Activated naive CD8-positive, alpha-beta T cell treated with anti-CD3 and anti-CD28 coated beads, Interleukin-2, amount 10 ng/mL, durations not matched to agents 7 days and 5 days (primary cell): Measurements from ENCODE around the gene EPS8. TPM values are rescaled to one million over a fixed set of nuclear protein-coding genes. Genes with fewer than 3 reads are reported as not detected.

Experiments used
- ATAC-seq: fragments of 150-1000 bp; cut with Tn5 transposase; one replicate; pipeline ENCODE4 v1.10.0; 2021; ENCODE audit warnings: low read depth, moderate library complexity
- POLR2A ChIA-PET: fragments of 350-600 bp; sonication (Branson Sonifier 250); formaldehyde crosslinking; loops from one replicate; lab custom pipeline; 2021; ENCODE audit warnings: antibody characterized with exemption; lab: Charles Lee
- DNase-seq: peaks from one replicate; pipeline ENCODE4 v3.0.0; 2021
- H3K27ac Mint-ChIP-seq: one replicate; pipeline ENCODE4 v1.8.0; 2022; ENCODE audit warnings: mild to moderate bottlenecking, mixed read lengths
- H3K27me3 Mint-ChIP-seq: one replicate; pipeline ENCODE4 v1.8.0; 2022; ENCODE audit warnings: mild to moderate bottlenecking, moderate library complexity, mixed read lengths
- H3K36me3 Mint-ChIP-seq: one replicate; pipeline ENCODE4 v1.8.0; 2021; ENCODE audit warnings: mild to moderate bottlenecking, mixed read lengths
- H3K4me1 Mint-ChIP-seq: one replicate; pipeline ENCODE4 v1.8.0; 2021; ENCODE audit warnings: mixed read lengths
- H3K4me3 Mint-ChIP-seq: one replicate; pipeline ENCODE4 v1.8.0; 2022; ENCODE audit warnings: mild to moderate bottlenecking, moderate library complexity, mixed read lengths
- H3K9me3 Mint-ChIP-seq: one replicate; pipeline ENCODE4 v1.8.0; 2021; ENCODE audit warnings: mixed read lengths
- total RNA-seq, 2 experiments: library from RNA; stranded (reverse); gene quantifications; one replicate each; pipeline ENCODE4 v1.2.3, GENCODE V29; 2021

EPS8 gene
- total RNA-seq, 2 experiments from 2014 or later: 1.6 to 3.4 TPM

GRCh38 chr12:15787778-15788177 lies 1.4 kb downstream of the EPS8 start:
- H3K27ac Mint-ChIP-seq: no peak overlapping the region
- H3K4me1 Mint-ChIP-seq: peaks cover 12% of the 10 kb centered on the region
- peak overlapping the region; percentile 93 for H3K4me3 Mint-ChIP-seq
- no peaks in the 10 kb centered on the region for H3K36me3 Mint-ChIP-seq
- POLR2A ChIA-PET: no interaction called here
- ATAC-seq: no peak
- H3K27me3 Mint-ChIP-seq: peaks cover 50% of the 10 kb centered on the region
- H3K9me3 Mint-ChIP-seq: no peaks in the 10 kb centered on the region
- no peak for DNase-seq

DNA sequence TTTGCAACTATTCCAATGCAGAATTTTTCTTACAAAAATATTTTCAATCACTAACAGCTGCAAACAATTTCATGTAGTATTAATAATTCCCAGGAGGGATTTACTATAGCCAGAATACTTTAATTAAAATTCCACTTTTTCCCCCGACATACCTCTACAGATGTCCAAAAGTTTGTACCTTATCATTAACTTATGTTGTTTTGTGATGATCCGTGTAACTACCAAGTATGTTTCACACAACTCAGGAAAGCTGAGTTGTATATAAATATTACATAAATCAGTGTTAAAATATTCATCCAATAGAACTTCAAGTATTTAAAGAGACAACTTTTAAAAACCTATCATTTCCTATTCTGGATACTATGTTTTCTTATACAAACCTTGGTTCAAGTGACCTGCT lies 2.4 kb downstream of the EPS8 start:
- peaks cover 12% of the 10 kb centered on the region for H3K4me1 Mint-ChIP-seq
- peaks cover 43% of the 10 kb centered on the region for H3K27me3 Mint-ChIP-seq
- no peaks in the 10 kb centered on the region for H3K36me3 Mint-ChIP-seq
- H3K9me3 Mint-ChIP-seq: no peaks in the 10 kb centered on the region
- DNase-seq (no peak), ATAC-seq (no peak)
- H3K27ac Mint-ChIP-seq: no peak overlapping the region
- no peak overlapping the region for H3K4me3 Mint-ChIP-seq
- POLR2A ChIA-PET: no interaction called here

DNA sequence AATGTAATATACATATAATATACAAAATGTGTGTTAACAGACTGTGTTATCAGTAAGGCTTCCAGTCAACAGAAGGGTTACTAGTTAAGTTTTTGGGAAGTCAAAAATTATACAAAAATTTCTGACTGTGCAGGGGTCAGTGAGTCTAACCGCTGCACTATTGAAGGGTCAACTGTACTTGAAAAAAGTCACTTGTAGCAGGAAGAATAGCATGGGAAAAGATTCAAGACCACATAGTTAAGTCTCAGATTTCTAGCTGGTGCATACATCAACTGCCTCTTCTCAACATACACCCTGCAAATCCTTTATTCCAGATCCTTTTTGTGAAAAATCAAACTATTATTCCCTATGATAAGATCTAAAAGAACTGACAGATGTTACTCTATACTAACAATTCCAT lies 5.9 kb downstream of the EPS8 start:
- POLR2A ChIA-PET: no interaction called here
- Mint-ChIP-seq H3K9me3 (no peaks in the 10 kb centered on the region), H3K4me3 (no peak overlapping the region), H3K36me3 (no peaks in the 10 kb centered on the region), H3K27me3 (peaks cover 31% of the 10 kb centered on the region), H3K27ac (no peak overlapping the region), H3K4me1 (peaks cover 4% of the 10 kb centered on the region)
- no peak for DNase-seq
- ATAC-seq: no peak

DNA sequence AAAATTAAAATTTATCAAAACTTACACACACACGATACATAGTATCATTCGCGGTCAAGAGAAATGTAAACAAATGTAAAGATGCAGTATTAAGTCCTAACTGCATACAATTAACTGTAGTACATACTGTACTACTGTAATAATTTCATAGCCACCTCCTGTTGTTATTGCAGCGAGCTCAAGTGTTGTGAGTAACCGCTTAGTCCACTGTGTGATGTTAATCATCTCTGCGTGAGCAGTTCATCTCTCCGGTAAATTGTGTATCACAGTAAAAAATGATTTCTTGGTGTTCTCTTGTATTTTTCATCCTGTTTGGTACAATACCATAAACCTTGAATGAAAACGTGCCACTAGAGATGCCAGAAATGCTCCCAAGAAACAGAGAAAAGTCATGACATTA lies 6.5 kb downstream of the EPS8 start:
- Mint-ChIP-seq H3K36me3 (no peaks in the 10 kb centered on the region), H3K9me3 (no peaks in the 10 kb centered on the region), H3K27me3 (peaks cover 25% of the 10 kb centered on the region), H3K27ac (no peak overlapping the region), H3K4me3 (no peak overlapping the region), H3K4me1 (no peaks in the 10 kb centered on the region)
- DNase-seq: no peak
- POLR2A ChIA-PET: no interaction called here
- no peak for ATAC-seq

- ATAC-seq (no peak), DNase-seq (no peak)
- H3K9me3 Mint-ChIP-seq: no peaks in the 10 kb centered on the region
- POLR2A ChIA-PET: no interaction called here
- H3K4me3 Mint-ChIP-seq: no peak overlapping the region
- H3K4me1 Mint-ChIP-seq: no peaks in the 10 kb centered on the region
- H3K36me3 Mint-ChIP-seq: no peaks in the 10 kb centered on the region
- peaks cover 23% of the 10 kb centered on the region for H3K27me3 Mint-ChIP-seq
- no peak overlapping the region for H3K27ac Mint-ChIP-seq
Measured at GRCh38 chr12:15779925-15780324, 9.3 kb downstream of the EPS8 start.

GRCh38 chr12:15778126-15778525 lies 11.1 kb downstream of the EPS8 start:
- ATAC-seq (no peak), DNase-seq (no peak)
- Mint-ChIP-seq H3K36me3 (no peaks in the 10 kb centered on the region), H3K9me3 (no peaks in the 10 kb centered on the region), H3K27me3 (peaks cover 21% of the 10 kb centered on the region), H3K27ac (no peak overlapping the region), H3K4me1 (no peaks in the 10 kb centered on the region), H3K4me3 (no peak overlapping the region)
- POLR2A ChIA-PET: no interaction called here

- ATAC-seq (no peak), DNase-seq (no peak)
- Mint-ChIP-seq H3K36me3 (no peaks in the 10 kb centered on the region), H3K27me3 (peaks cover 21% of the 10 kb centered on the region), H3K4me1 (no peaks in the 10 kb centered on the region), H3K27ac (no peak overlapping the region), H3K4me3 (no peak overlapping the region), H3K9me3 (no peaks in the 10 kb centered on the region)
- POLR2A ChIA-PET: no interaction called here
Measured at GRCh38 chr12:15777355-15778012, 11.7 kb downstream of the EPS8 start.

- Mint-ChIP-seq H3K27me3 (peaks cover 21% of the 10 kb centered on the region), H3K9me3 (no peaks in the 10 kb centered on the region), H3K4me3 (no peak overlapping the region), H3K4me1 (no peaks in the 10 kb centered on the region), H3K36me3 (no peaks in the 10 kb centered on the region), H3K27ac (no peak overlapping the region)
- DNase-seq (no peak), ATAC-seq (no peak)
- POLR2A ChIA-PET: no interaction called here
Measured at GRCh38 chr12:15776532-15776931, 12.7 kb downstream of the EPS8 start.

DNA sequence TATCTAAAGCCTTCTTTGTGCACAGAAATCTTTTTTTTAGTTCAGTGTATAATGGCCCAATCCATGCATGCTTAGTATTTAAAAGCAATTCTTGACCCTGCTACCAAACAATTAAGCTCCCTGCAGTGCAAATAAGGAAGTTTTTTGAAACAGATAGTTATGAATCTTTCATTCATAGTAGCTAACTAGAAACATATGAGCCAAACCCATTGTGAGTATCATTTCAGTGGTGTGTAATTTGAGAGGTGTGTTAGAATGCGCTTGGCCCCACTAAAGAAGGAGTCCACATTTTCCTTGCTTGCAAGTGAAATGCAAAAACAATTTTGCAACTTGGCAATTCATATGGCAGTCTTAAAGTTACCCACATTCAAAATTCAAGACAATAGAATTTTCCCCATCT lies 14.4 kb downstream of the EPS8 start:
- no peaks in the 10 kb centered on the region for H3K36me3 Mint-ChIP-seq
- no peak overlapping the region for H3K4me3 Mint-ChIP-seq
- H3K27ac Mint-ChIP-seq: no peak overlapping the region
- H3K27me3 Mint-ChIP-seq: peaks cover 21% of the 10 kb centered on the region
- no peak for DNase-seq
- peaks cover 2% of the 10 kb centered on the region for H3K4me1 Mint-ChIP-seq
- ATAC-seq: no peak
- POLR2A ChIA-PET: no interaction called here
- no peaks in the 10 kb centered on the region for H3K9me3 Mint-ChIP-seq

DNA sequence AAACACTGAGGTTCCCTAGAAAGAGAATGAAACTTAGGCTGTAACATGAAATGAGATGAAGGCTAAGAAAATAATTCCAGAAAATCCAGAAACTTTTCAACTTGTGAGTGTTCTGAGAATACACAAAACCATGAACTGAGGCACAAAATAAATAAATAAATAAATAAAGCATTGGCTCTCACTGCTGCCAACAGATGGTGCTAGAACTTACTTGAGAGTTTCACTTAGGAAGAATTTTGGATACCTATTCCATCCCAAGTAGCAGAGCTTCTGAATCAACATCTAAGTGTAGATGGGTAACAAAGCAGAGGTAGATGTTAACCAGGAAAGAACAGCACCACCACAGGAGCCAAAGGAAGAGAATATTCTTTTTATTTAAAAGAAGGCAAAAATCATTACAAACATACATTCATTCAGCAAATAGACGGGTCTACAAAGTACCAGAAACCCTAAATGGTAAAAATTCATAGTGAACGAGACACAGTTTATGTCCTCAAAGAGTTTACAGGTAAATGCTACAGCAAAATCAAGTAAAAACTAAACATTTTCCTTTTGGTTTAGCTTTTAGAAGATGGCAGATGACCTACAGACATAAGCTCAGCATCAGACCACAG lies 16.7 kb downstream of the EPS8 start:
- no peaks in the 10 kb centered on the region for H3K36me3 Mint-ChIP-seq
- no peak overlapping the region for H3K4me3 Mint-ChIP-seq
- H3K9me3 Mint-ChIP-seq: no peaks in the 10 kb centered on the region
- ATAC-seq (no peak), DNase-seq (no peak)
- H3K27ac Mint-ChIP-seq: no peak overlapping the region
- POLR2A ChIA-PET: no interaction called here
- peaks cover 2% of the 10 kb centered on the region for H3K4me1 Mint-ChIP-seq
- peaks cover 26% of the 10 kb centered on the region for H3K27me3 Mint-ChIP-seq

DNA sequence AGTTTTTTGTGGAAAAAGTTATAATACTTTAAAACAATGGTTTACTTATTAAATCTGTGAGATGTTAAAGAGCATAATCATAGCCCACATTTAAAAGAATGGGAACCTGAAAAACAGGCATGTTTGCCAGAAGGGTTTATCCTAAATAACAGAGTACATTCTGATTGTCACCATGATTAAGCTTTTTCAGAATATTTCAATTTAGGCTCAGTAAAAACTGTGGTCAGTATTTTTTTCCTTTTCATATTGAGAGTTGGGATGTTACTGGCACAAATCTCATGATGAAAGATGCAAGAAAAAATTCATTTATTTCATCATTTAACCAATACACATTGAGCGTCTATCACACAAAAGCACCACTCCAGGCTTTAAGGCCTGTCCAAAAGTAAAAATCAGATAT lies 18.6 kb downstream of the EPS8 start:
- Mint-ChIP-seq H3K36me3 (no peaks in the 10 kb centered on the region), H3K27me3 (peaks cover 15% of the 10 kb centered on the region), H3K9me3 (no peaks in the 10 kb centered on the region), H3K27ac (no peak overlapping the region), H3K4me1 (peaks cover 2% of the 10 kb centered on the region), H3K4me3 (no peak overlapping the region)
- DNase-seq: no peak
- POLR2A ChIA-PET: no interaction called here
- ATAC-seq: no peak

DNA sequence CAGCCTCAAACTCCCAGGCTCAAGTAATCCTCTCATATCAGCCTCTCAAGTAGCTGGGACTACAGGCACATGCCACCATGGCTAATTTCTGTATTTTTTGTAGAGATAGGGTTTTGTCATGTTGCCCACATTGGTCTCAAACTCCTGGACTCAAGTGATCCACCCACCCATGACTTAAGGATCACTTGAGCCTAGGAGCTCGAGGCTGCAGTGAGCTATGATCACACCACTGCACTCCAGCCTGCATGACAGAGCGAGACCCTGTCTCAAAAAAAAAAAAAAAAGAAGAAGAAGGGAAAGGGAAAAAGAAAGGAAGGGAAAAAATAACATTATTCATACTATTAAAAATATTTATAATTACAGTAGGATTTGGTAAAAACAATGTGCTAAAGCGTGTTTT lies 19.2 kb downstream of the EPS8 start:
- no peak overlapping the region for H3K4me3 Mint-ChIP-seq
- peaks cover 2% of the 10 kb centered on the region for H3K4me1 Mint-ChIP-seq
- no peak overlapping the region for H3K27ac Mint-ChIP-seq
- ATAC-seq (no peak), DNase-seq (no peak)
- peaks cover 9% of the 10 kb centered on the region for H3K27me3 Mint-ChIP-seq
- H3K36me3 Mint-ChIP-seq: no peaks in the 10 kb centered on the region
- POLR2A ChIA-PET: no interaction called here
- no peaks in the 10 kb centered on the region for H3K9me3 Mint-ChIP-seq

DNA sequence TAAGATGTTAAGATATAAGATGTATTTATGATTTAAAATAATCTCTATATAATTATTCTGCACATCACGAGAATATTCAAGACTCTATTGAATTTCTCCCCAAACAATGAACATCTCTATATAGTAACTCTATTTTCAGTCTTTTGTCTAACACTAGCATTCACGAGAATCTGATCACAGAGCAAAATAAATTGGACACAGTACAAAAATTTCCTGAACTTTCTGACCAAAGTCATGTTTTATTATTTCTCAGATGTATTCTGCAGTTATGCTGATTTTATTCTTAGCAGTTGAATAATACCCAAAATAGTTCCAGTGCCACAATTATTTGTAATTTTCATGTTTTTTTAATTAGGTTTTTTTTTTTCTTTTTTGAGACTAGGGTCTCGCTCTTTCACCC lies 19.6 kb downstream of the EPS8 start:
- H3K4me3 Mint-ChIP-seq: no peak overlapping the region
- H3K9me3 Mint-ChIP-seq: no peaks in the 10 kb centered on the region
- no peak overlapping the region for H3K27ac Mint-ChIP-seq
- peaks cover 9% of the 10 kb centered on the region for H3K27me3 Mint-ChIP-seq
- POLR2A ChIA-PET: no interaction called here
- no peak for ATAC-seq
- DNase-seq: no peak
- H3K4me1 Mint-ChIP-seq: peaks cover 2% of the 10 kb centered on the region
- no peaks in the 10 kb centered on the region for H3K36me3 Mint-ChIP-seq

GRCh38 chr12:15767301-15767700 lies 21.9 kb downstream of the EPS8 start:
- H3K27ac Mint-ChIP-seq: no peak overlapping the region
- DNase-seq (no peak), ATAC-seq (no peak)
- peaks cover 2% of the 10 kb centered on the region for H3K4me1 Mint-ChIP-seq
- no peak overlapping the region for H3K4me3 Mint-ChIP-seq
- H3K36me3 Mint-ChIP-seq: no peaks in the 10 kb centered on the region
- POLR2A ChIA-PET: no interaction called here
- no peaks in the 10 kb centered on the region for H3K9me3 Mint-ChIP-seq
- H3K27me3 Mint-ChIP-seq: peaks cover 9% of the 10 kb centered on the region
